HCT116 (cell line): Measurements from ENCODE around the gene PHACTR1. TPM values are rescaled to one million over a fixed set of nuclear protein-coding genes. Genes with fewer than 3 reads are reported as not detected.

Experiments
- ATAC-seq: fragments of 200-7000 bp; cut with Tn5 transposase; 2 replicates; pipeline ENCODE4 v1.9.1; 2020; ENCODE audit warnings: mild to moderate bottlenecking, moderate library complexity
- BruUV-seq: library from RNA; stranded (reverse); fragments of 400-500 nt; replicated peaks from 2 replicates; lab custom pipeline; 2021; lab: Mats Ljungman, UMichigan
- CTCF ChIA-PET: fragments of 300-600 bp; sonication (Branson Sonifier 250); formaldehyde crosslinking; loops from one replicate; lab custom pipeline; 2021; ENCODE audit warnings: antibody characterized with exemption; lab: Charles Lee
- POLR2A ChIA-PET: fragments of 300-600, 350-600 bp; sonication (Branson Sonifier 250); formaldehyde crosslinking; loops from one replicate; lab custom pipeline; 2021; ENCODE audit warnings: antibody characterized with exemption; lab: Charles Lee
- RAD21 ChIA-PET, 2 experiments: fragments of 300-600 bp; sonication (Branson Sonifier 250); formaldehyde crosslinking; loops; one replicate each; lab custom pipeline; 2023; ENCODE audit warnings: low total read pairs in 2 of 2; ENCODE audit not compliant: uncharacterized antibody in 2 of 2, unreplicated experiment in 2 of 2, low non-redundant PET in 1 of 2; lab: Charles Lee
- DNase-seq: peaks from one replicate; pipeline ENCODE4 v3.0.0-alpha.2; 2010; ENCODE audit warnings: low read depth, low spot score
- H2AFZ ChIP-seq: fragments of 200-600 bp; shearing (Covaris generic), sonication (generic); 2 replicates; pipeline ENCODE4 v1.6.1; 2017; ENCODE audit warnings: low read depth, mixed run types, mixed read lengths, antibody characterized with exemption, low read length; ENCODE audit not compliant: poor library complexity, severe bottlenecking
- H3K27ac ChIP-seq: 2 replicates; pipeline ENCODE4 v1.5.1; 2012; ENCODE audit warnings: low read depth, low read length
- H3K27me3 ChIP-seq: fragments of 200-600 bp; sonication (generic); 2 replicates; pipeline ENCODE4 v1.6.1; 2016; ENCODE audit warnings: mixed run types, low read length, mixed read lengths; ENCODE audit not compliant: insufficient read depth
- H3K36me3 ChIP-seq, 2 experiments: fragments of 200-500 bp in 1 of 2; fragments of 200-600 bp in 1 of 2; sonication (Bioruptor generic) in 1 of 2; sonication (generic) in 1 of 2; 2 replicates each; pipeline versions ENCODE4 v1.5.1 to v1.6.1; 2014 to 2016; ENCODE audit warnings: low read length in 2 of 2, inconsistent platforms in 1 of 2, mixed read lengths in 1 of 2, mixed run types in 1 of 2; ENCODE audit not compliant: insufficient read depth in 2 of 2, control insufficient read depth in 1 of 2
- H3K4me1 ChIP-seq, 2 experiments: fragments of 200-600 bp in 1 of 2; sonication (generic) in 1 of 2; 2 replicates each; pipeline versions ENCODE4 v1.5.1 to v1.6.1; 2012 to 2017; ENCODE audit warnings: low read length in 2 of 2, inconsistent platforms in 1 of 2, mild to moderate bottlenecking in 1 of 2, mixed read lengths in 1 of 2, mixed run types in 1 of 2, moderate library complexity in 1 of 2; ENCODE audit not compliant: insufficient read depth in 2 of 2, control insufficient read depth in 1 of 2
- H3K4me2 ChIP-seq: fragments of 200-600 bp; sonication (generic); 2 replicates; pipeline ENCODE4 v1.6.1; 2017; ENCODE audit warnings: mixed run types, low read length, mixed read lengths
- H3K4me3 ChIP-seq, 2 experiments: fragments of 200-600 bp in 1 of 2; sonication (generic) in 1 of 2; replicated peaks in 1 of 2; 2 replicates each; pipeline ENCODE4 v1.5.1; 2011 to 2016; ENCODE audit warnings: low read length in 2 of 2, control low read depth in 1 of 2, low read depth in 1 of 2, mild to moderate bottlenecking in 1 of 2, mixed read lengths in 1 of 2, mixed run types in 1 of 2
- H3K79me2 ChIP-seq: fragments of 200-600 bp; sonication (generic); 2 replicates; pipeline ENCODE4 v1.6.1; 2017; ENCODE audit warnings: mild to moderate bottlenecking, mixed run types, low read length, moderate library complexity, mixed read lengths; ENCODE audit not compliant: insufficient read depth
- H3K9ac ChIP-seq: fragments of 200-600 bp; sonication (generic); 2 replicates; pipeline ENCODE4 v1.6.1; 2016; ENCODE audit warnings: low read length, mixed read lengths
- H3K9me2 ChIP-seq: fragments of 200-600 bp; sonication (generic), shearing (Covaris generic); 2 replicates; pipeline ENCODE4 v1.6.1; 2017; ENCODE audit warnings: mixed run types, mild to moderate bottlenecking, moderate library complexity; ENCODE audit not compliant: insufficient read depth
- H3K9me3 ChIP-seq, 2 experiments: fragments of 200-500 bp in 1 of 2; fragments of 200-600 bp in 1 of 2; sonication (Bioruptor generic) in 1 of 2; sonication (generic) in 1 of 2; 2 replicates each; pipeline ENCODE4 v1.6.1; 2014 to 2017; ENCODE audit warnings: low read length in 2 of 2, mixed read lengths in 2 of 2, inconsistent platforms in 1 of 2, low read depth in 1 of 2, mild to moderate bottlenecking in 1 of 2, mixed run types in 1 of 2, moderate library complexity in 1 of 2; ENCODE audit not compliant: control insufficient read depth in 1 of 2, insufficient read depth in 1 of 2
- H4K20me1 ChIP-seq: fragments of 200-600 bp; sonication (generic), shearing (Covaris generic); 2 replicates; pipeline ENCODE4 v1.6.1; 2017; ENCODE audit warnings: mixed run types, mild to moderate bottlenecking, moderate library complexity; ENCODE audit not compliant: insufficient read depth
- CBX3 ChIP-seq: IDR thresholded peaks from 2 replicates; pipeline ENCODE4 v1.6.1; 2012; ENCODE audit warnings: low read depth
- CEBPB ChIP-seq: IDR thresholded peaks from 2 replicates; pipeline ENCODE4 v1.6.1; 2012; ENCODE audit warnings: low read depth
- CTCF ChIP-seq, 3 experiments: fragments of 200-600 bp in 1 of 3; sonication (generic) in 1 of 3; IDR thresholded peaks in 2 of 3; conservative IDR thresholded peaks in 1 of 3; 2 replicates each; pipeline ENCODE4 v1.5.1; 2012 to 2017; ENCODE audit warnings: low read depth in 2 of 3, low read length in 2 of 3, antibody characterized with exemption in 1 of 3, borderline replicate concordance in 1 of 3, control low read depth in 1 of 3, mild to moderate bottlenecking in 1 of 3, mixed read lengths in 1 of 3, mixed run types in 1 of 3, moderate library complexity in 1 of 3; ENCODE audit not compliant: insufficient read depth in 1 of 3
- EGR1 ChIP-seq: IDR thresholded peaks from 2 replicates; pipeline ENCODE4 v1.6.1; 2012; ENCODE audit warnings: low read depth
- EZH2 ChIP-seq: fragments of 200-600 bp; sonication (generic); IDR thresholded peaks from 2 replicates; pipeline ENCODE4 v1.6.1; 2017; ENCODE audit warnings: antibody characterized with exemption, mixed run types
- EZH2phosphoT487 ChIP-seq: fragments of 200-600 bp; IDR thresholded peaks from 2 replicates; pipeline ENCODE4 v1.6.1; 2018; ENCODE audit warnings: antibody characterized with exemption, borderline replicate concordance
- FOSL1 ChIP-seq: IDR thresholded peaks from 2 replicates; pipeline ENCODE4 v1.6.1; 2012; ENCODE audit warnings: low read depth
- POLR2A ChIP-seq: IDR thresholded peaks from 2 replicates; pipeline ENCODE4 v1.7.0; 2011; ENCODE audit warnings: borderline replicate concordance; ENCODE audit not compliant: insufficient read depth, insufficient read length; ENCODE audit errors: extremely low read depth
- SIN3A ChIP-seq: IDR thresholded peaks from 2 replicates; pipeline ENCODE4 v1.6.1; 2012; ENCODE audit warnings: low read depth
- SRF ChIP-seq: IDR thresholded peaks from 2 replicates; pipeline ENCODE4 v1.6.1; 2012; ENCODE audit warnings: low read depth
- YY1 ChIP-seq: IDR thresholded peaks from 2 replicates; pipeline ENCODE4 v1.6.1; 2011; ENCODE audit warnings: low read length, low read depth, moderate library complexity, mild to moderate bottlenecking; ENCODE audit not compliant: insufficient replicate concordance; ENCODE audit errors: extremely low read depth
- ZNF274 ChIP-seq: fragments of 200-500 bp; sonication (Bioruptor generic); IDR thresholded peaks from 2 replicates; pipeline ENCODE4 v1.6.1; 2014; ENCODE audit warnings: mild to moderate bottlenecking, low read depth, low read length, inconsistent platforms
- intact Hi-C: fragments of 100-400 bp; cut with micrococcal nuclease; formaldehyde crosslinking; loops from 2 replicates; pipeline ENCODE4 v1.10.0; 2022
- total RNA-seq: library from RNA; stranded (reverse); gene quantifications from one replicate; pipeline ENCODE4 v1.2.1, GENCODE V29; 2021; ENCODE audit not compliant: unreplicated experiment

The PHACTR1 gene
- total RNA-seq, 1 experiment from 2014 or later, result 0.17 TPM

GRCh38 chr6:12913201-12913600, 196.6 kb downstream of the PHACTR1 start (continued):
- no peak for TF ChIP-seq YY1
- no peak for TF ChIP-seq CBX3
- no peak for TF ChIP-seq EGR1
- TF ChIP-seq ZNF274, result no peak
- TF ChIP-seq POLR2A, result no peak
- no peak for TF ChIP-seq EZH2phosphoT487
- no peak for TF ChIP-seq SRF
- TF ChIP-seq FOSL1, result no peak
- no peak for TF ChIP-seq SIN3A

GRCh38 chr6:12916006-12916405, 199.4 kb downstream of the PHACTR1 start:
- intact Hi-C loops, result no loop called here
- Histone ChIP-seq H3K27me3 (peaks cover 37% of the 10 kb centered on the region; the same call in 1 of the 2 replicates), H3K4me3 (no peak overlapping the region), H3K27ac (no peak overlapping the region), H3K9me2 (no peaks in the 10 kb centered on the region), H3K36me3 (no peaks in the 10 kb centered on the region), H2AFZ (no peak overlapping the region), H3K79me2 (no peaks in the 10 kb centered on the region), H3K4me2 (no peak overlapping the region), H3K9ac (no peak overlapping the region), H3K4me1 (no peaks in the 10 kb centered on the region), H3K9me3 (no peaks in the 10 kb centered on the region), H4K20me1 (no peaks in the 10 kb centered on the region)
- DNase-seq (no peak), ATAC-seq (no peak)
- TF ChIP-seq CEBPB (no peak), CTCF (IDR thresholded peaks at IDR 0.05 in 2 of 3, conservative IDR thresholded peaks at IDR 0.05 in 1 of 3; ENCODE audit: borderline replicate concordance in 1 of 3, insufficient read depth in 1 of 3, low read depth in 2 of 3, low read length in 2 of 3) (no peak), YY1 (no peak), EZH2 (no peak)
- BruUV-seq, result no TSS peak
- ChIA-PET CTCF (no interaction called here), RAD21 (no interaction called here), POLR2A (no interaction called here)
